Measurements from ENCODE around the gene GRAMD1A.

DNA sequence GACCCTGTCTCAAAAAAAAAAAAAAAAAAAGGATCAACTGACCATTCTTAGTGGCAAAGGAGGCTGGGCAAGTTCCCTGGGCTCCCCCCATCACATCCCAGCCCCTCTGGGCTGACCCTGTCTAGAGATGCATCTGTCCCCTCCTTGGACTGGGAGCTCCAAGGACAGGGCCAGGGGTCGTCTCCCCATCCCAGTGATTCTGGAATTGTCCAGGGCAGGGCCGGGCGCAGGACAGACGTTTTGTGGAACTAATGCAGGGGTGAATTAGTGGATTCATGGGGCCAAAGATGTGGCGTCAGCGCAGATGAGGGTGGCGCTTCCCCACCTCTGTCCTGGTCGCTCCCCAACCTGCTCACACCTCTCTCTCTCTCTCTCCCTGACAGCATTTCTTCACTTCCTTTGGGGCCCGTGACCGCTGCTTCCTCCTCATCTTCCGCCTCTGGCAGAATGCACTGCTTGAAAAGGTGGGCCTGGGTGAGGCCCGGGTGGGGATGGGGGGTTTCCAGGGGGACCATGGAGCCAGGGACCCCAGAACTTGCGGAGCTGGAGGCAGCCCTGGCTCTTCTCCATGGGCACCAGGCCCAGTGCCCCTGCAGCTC, 11.1 kb downstream of the GRAMD1A start:
- TF ChIP-seq, protein P1, sequence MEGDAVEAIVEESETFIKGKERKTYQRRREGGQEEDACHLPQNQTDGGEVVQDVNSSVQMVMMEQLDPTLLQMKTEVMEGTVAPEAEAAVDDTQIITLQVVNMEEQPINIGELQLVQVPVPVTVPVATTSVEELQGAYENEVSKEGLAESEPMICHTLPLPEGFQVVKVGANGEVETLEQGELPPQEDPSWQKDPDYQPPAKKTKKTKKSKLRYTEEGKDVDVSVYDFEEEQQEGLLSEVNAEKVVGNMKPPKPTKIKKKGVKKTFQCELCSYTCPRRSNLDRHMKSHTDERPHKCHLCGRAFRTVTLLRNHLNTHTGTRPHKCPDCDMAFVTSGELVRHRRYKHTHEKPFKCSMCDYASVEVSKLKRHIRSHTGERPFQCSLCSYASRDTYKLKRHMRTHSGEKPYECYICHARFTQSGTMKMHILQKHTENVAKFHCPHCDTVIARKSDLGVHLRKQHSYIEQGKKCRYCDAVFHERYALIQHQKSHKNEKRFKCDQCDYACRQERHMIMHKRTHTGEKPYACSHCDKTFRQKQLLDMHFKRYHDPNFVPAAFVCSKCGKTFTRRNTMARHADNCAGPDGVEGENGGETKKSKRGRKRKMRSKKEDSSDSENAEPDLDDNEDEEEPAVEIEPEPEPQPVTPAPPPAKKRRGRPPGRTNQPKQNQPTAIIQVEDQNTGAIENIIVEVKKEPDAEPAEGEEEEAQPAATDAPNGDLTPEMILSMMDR (conservative IDR thresholded peaks at IDR 0.05): no peak
- TF ChIP-seq ZFX (IDR thresholded peaks at IDR 0.05): no peak
